T-helper 2 cell treated with Interferon-gamma antibody and Interleukin-4, amounts not matched to agents 5 μg/mL and 100 μg/mL, for 36 hours (primary cell): Measurements from ENCODE around the gene PCYOX1L.
"Not testable (repeated sequence)": the region's sequence is repeated elsewhere in the genome, so short reads cannot be mapped to it uniquely, and the experiment has no call there.

ENCODE experiments used
- DNase-seq: peaks from one replicate; pipeline ENCODE4 v3.0.0; 2021; ENCODE audit warnings: low spot score
- H3K27ac Mint-ChIP-seq: one replicate; pipeline ENCODE4 v1.8.0; 2021; ENCODE audit warnings: mild to moderate bottlenecking, mixed read lengths
- H3K27me3 Mint-ChIP-seq: one replicate; pipeline ENCODE4 v1.8.0; 2021; ENCODE audit warnings: low read depth, mixed read lengths
- H3K36me3 Mint-ChIP-seq: one replicate; pipeline ENCODE4 v1.8.0; 2021; ENCODE audit warnings: low read depth, mixed read lengths
- H3K4me1 Mint-ChIP-seq: one replicate; pipeline ENCODE4 v1.8.0; 2021; ENCODE audit warnings: low read depth, mixed read lengths
- H3K4me3 Mint-ChIP-seq: one replicate; pipeline ENCODE4 v1.8.0; 2022; ENCODE audit warnings: mild to moderate bottlenecking, moderate library complexity, mixed read lengths
- H3K9me3 Mint-ChIP-seq: one replicate; pipeline ENCODE4 v1.8.0; 2021; ENCODE audit warnings: mixed read lengths

Gene PCYOX1L

GRCh38 chr5:149379818-149380374, 22.1 kb downstream of the PCYOX1L start:
- Mint-ChIP-seq H3K27ac (no peak overlapping the region), H3K9me3 (no peaks in the 10 kb centered on the region), H3K4me3 (no peak overlapping the region), H3K4me1 (no peaks in the 10 kb centered on the region), H3K27me3 (no peaks in the 10 kb centered on the region), H3K36me3 (no peaks in the 10 kb centered on the region)
- no peak for DNase-seq

- no peak overlapping the region for H3K27ac Mint-ChIP-seq
- H3K4me1 Mint-ChIP-seq: no peaks in the 10 kb centered on the region
- no peak overlapping the region for H3K4me3 Mint-ChIP-seq
- DNase-seq: no peak
- H3K9me3 Mint-ChIP-seq: no peaks in the 10 kb centered on the region
- no peaks in the 10 kb centered on the region for H3K36me3 Mint-ChIP-seq
- no peaks in the 10 kb centered on the region for H3K27me3 Mint-ChIP-seq
Observed at GRCh38 chr5:149380466-149381121, 22.7 kb downstream of the PCYOX1L start.

GRCh38 chr5:149381261-149381985, 23.6 kb downstream of the PCYOX1L start:
- no peak for DNase-seq
- Mint-ChIP-seq H3K27me3 (no peaks in the 10 kb centered on the region), H3K27ac (no peak overlapping the region), H3K9me3 (no peaks in the 10 kb centered on the region), H3K4me3 (no peak overlapping the region), H3K36me3 (no peaks in the 10 kb centered on the region), H3K4me1 (no peaks in the 10 kb centered on the region)

GRCh38 chr5:149381986-149382338, 24.1 kb downstream of the PCYOX1L start:
- H3K36me3 Mint-ChIP-seq: no peaks in the 10 kb centered on the region
- no peaks in the 10 kb centered on the region for H3K4me1 Mint-ChIP-seq
- H3K9me3 Mint-ChIP-seq: no peaks in the 10 kb centered on the region
- no peak overlapping the region for H3K27ac Mint-ChIP-seq
- no peaks in the 10 kb centered on the region for H3K27me3 Mint-ChIP-seq
- DNase-seq: peak; percentile 55
- H3K4me3 Mint-ChIP-seq: no peak overlapping the region

GRCh38 chr5:149382517-149383220, 24.8 kb downstream of the PCYOX1L start:
- Mint-ChIP-seq H3K4me1 (no peaks in the 10 kb centered on the region), H3K27me3 (no peaks in the 10 kb centered on the region), H3K27ac (no peak overlapping the region), H3K36me3 (no peaks in the 10 kb centered on the region), H3K9me3 (no peaks in the 10 kb centered on the region), H3K4me3 (no peak overlapping the region)
- no peak for DNase-seq

- Mint-ChIP-seq H3K4me3 (no peak overlapping the region), H3K9me3 (no peaks in the 10 kb centered on the region), H3K27me3 (peaks cover 3% of the 10 kb centered on the region), H3K36me3 (no peaks in the 10 kb centered on the region), H3K27ac (no peak overlapping the region), H3K4me1 (no peaks in the 10 kb centered on the region)
- no peak for DNase-seq
Observed at GRCh38 chr5:149383399-149383798, 25.6 kb downstream of the PCYOX1L start.

- Mint-ChIP-seq H3K9me3 (no peaks in the 10 kb centered on the region), H3K4me1 (no peaks in the 10 kb centered on the region), H3K27ac (no peak overlapping the region), H3K4me3 (no peak overlapping the region), H3K27me3 (peaks cover 12% of the 10 kb centered on the region), H3K36me3 (no peaks in the 10 kb centered on the region)
- DNase-seq: no peak
Observed at GRCh38 chr5:149386166-149386565, 28.3 kb downstream of the PCYOX1L start.

- no peak for DNase-seq
- H3K4me1 Mint-ChIP-seq: no peaks in the 10 kb centered on the region
- H3K4me3 Mint-ChIP-seq: no peak overlapping the region
- peaks cover 12% of the 10 kb centered on the region for H3K27me3 Mint-ChIP-seq
- H3K9me3 Mint-ChIP-seq: no peaks in the 10 kb centered on the region
- H3K36me3 Mint-ChIP-seq: no peaks in the 10 kb centered on the region
- H3K27ac Mint-ChIP-seq: no peak overlapping the region
Observed at GRCh38 chr5:149387081-149387631, 29.3 kb downstream of the PCYOX1L start.

GRCh38 chr5:149387982-149388381, 30.1 kb downstream of the PCYOX1L start:
- H3K4me3 Mint-ChIP-seq: no peak overlapping the region
- DNase-seq: no peak
- H3K27ac Mint-ChIP-seq: no peak overlapping the region
- H3K36me3 Mint-ChIP-seq: no peaks in the 10 kb centered on the region
- no peaks in the 10 kb centered on the region for H3K9me3 Mint-ChIP-seq
- H3K27me3 Mint-ChIP-seq: peaks cover 12% of the 10 kb centered on the region
- no peaks in the 10 kb centered on the region for H3K4me1 Mint-ChIP-seq

- no peak overlapping the region for H3K4me3 Mint-ChIP-seq
Observed at GRCh38 chr5:149388498-149389190, 30.8 kb downstream of the PCYOX1L start.

GRCh38 chr5:149389552-149390495, 32.0 kb downstream of the PCYOX1L start:
- H3K27ac Mint-ChIP-seq: no peak overlapping the region
- H3K4me3 Mint-ChIP-seq: no peak overlapping the region
- no peaks in the 10 kb centered on the region for H3K4me1 Mint-ChIP-seq
- H3K36me3 Mint-ChIP-seq: no peaks in the 10 kb centered on the region
- H3K27me3 Mint-ChIP-seq: peaks cover 12% of the 10 kb centered on the region
- no peaks in the 10 kb centered on the region for H3K9me3 Mint-ChIP-seq
- no peak for DNase-seq

More at GRCh38 chr5:149388498-149389190, 30.8 kb downstream of the PCYOX1L start:
- no peak for DNase-seq
- H3K27me3 Mint-ChIP-seq: peaks cover 12% of the 10 kb centered on the region
- no peaks in the 10 kb centered on the region for H3K36me3 Mint-ChIP-seq
- no peaks in the 10 kb centered on the region for H3K4me1 Mint-ChIP-seq
- no peaks in the 10 kb centered on the region for H3K9me3 Mint-ChIP-seq
- H3K27ac Mint-ChIP-seq: no peak overlapping the region

GRCh38 chr5:149391076-149391475, 33.2 kb downstream of the PCYOX1L start:
- H3K27me3 Mint-ChIP-seq: peaks cover 12% of the 10 kb centered on the region
- H3K36me3 Mint-ChIP-seq, H3K27ac Mint-ChIP-seq: not testable (repeated sequence)

GRCh38 chr5:149391524-149391923, 33.7 kb downstream of the PCYOX1L start:
- no peaks in the 10 kb centered on the region for H3K36me3 Mint-ChIP-seq
- no peak overlapping the region for H3K4me3 Mint-ChIP-seq
- H3K27ac Mint-ChIP-seq: no peak overlapping the region
- no peak for DNase-seq
- H3K27me3 Mint-ChIP-seq: peaks cover 12% of the 10 kb centered on the region
- no peaks in the 10 kb centered on the region for H3K4me1 Mint-ChIP-seq
- H3K9me3 Mint-ChIP-seq: no peaks in the 10 kb centered on the region

More at GRCh38 chr5:149391076-149391475, 33.2 kb downstream of the PCYOX1L start:
- not testable (repeated sequence) for H3K9me3 Mint-ChIP-seq, H3K4me1 Mint-ChIP-seq, DNase-seq, H3K4me3 Mint-ChIP-seq
